ENCODE data around the gene NLRC4.

NLRC4 gene

GRCh38 chr2:32229635-32230034, 35.1 kb downstream of the NLRC4 start:
- no peak for DNase-seq (ENCODE audit: low spot score)
- no peak for TF ChIP-seq CTCF (IDR thresholded peaks at IDR 0.05; ENCODE audit: extremely low read depth, insufficient read depth, missing control alignments)
- in situ Hi-C loops (cut with MboI; ENCODE audit: low pct_unique_long_range_greater_than_20kb, low sequenced_read_pairs, unreplicated experiment), result no loop called here

GRCh38 chr2:32228181-32228580, 36.5 kb downstream of the NLRC4 start:
- in situ Hi-C loops (cut with MboI; ENCODE audit: low pct_unique_long_range_greater_than_20kb, low sequenced_read_pairs, unreplicated experiment), result no loop called here
- no peak for TF ChIP-seq CTCF (IDR thresholded peaks at IDR 0.05; ENCODE audit: extremely low read depth, insufficient read depth, missing control alignments)
- no peak for DNase-seq (ENCODE audit: low spot score)

- in situ Hi-C loops (cut with MboI; ENCODE audit: low pct_unique_long_range_greater_than_20kb, low sequenced_read_pairs, unreplicated experiment), result no loop called here
- TF ChIP-seq CTCF (IDR thresholded peaks at IDR 0.05; ENCODE audit: extremely low read depth, insufficient read depth, missing control alignments), result no peak
Observed at GRCh38 chr2:32227492-32227891, 37.2 kb downstream of the NLRC4 start.

GRCh38 chr2:32222966-32223365, 41.7 kb downstream of the NLRC4 start:
- no peak for TF ChIP-seq CTCF (IDR thresholded peaks at IDR 0.05; ENCODE audit: extremely low read depth, insufficient read depth, missing control alignments)
- in situ Hi-C loops (cut with MboI; ENCODE audit: low pct_unique_long_range_greater_than_20kb, low sequenced_read_pairs, unreplicated experiment), result no loop called here
- DNase-seq (ENCODE audit: low spot score), result no peak

More at GRCh38 chr2:32227492-32227891, 37.2 kb downstream of the NLRC4 start:
- DNase-seq (ENCODE audit: low spot score), result no peak

- DNase-seq (ENCODE audit: low spot score), result no peak
- TF ChIP-seq CTCF (IDR thresholded peaks at IDR 0.05; ENCODE audit: extremely low read depth, insufficient read depth, missing control alignments), result no peak
- in situ Hi-C loops (cut with MboI; ENCODE audit: low pct_unique_long_range_greater_than_20kb, low sequenced_read_pairs, unreplicated experiment), result no loop called here
Observed at GRCh38 chr2:32220445-32220844, 44.2 kb downstream of the NLRC4 start.

- peak; percentile 13 for DNase-seq (ENCODE audit: low spot score)
- TF ChIP-seq CTCF (IDR thresholded peaks at IDR 0.05; ENCODE audit: extremely low read depth, insufficient read depth, missing control alignments), result peak; percentile 32
- in situ Hi-C loops (cut with MboI; ENCODE audit: low pct_unique_long_range_greater_than_20kb, low sequenced_read_pairs, unreplicated experiment), result no loop called here
Observed at GRCh38 chr2:32212295-32212694, 52.4 kb downstream of the NLRC4 start.

Data from GM13977 (cell line).